Measurements from ENCODE around the gene GLI1.

GLI1 gene

DNA sequence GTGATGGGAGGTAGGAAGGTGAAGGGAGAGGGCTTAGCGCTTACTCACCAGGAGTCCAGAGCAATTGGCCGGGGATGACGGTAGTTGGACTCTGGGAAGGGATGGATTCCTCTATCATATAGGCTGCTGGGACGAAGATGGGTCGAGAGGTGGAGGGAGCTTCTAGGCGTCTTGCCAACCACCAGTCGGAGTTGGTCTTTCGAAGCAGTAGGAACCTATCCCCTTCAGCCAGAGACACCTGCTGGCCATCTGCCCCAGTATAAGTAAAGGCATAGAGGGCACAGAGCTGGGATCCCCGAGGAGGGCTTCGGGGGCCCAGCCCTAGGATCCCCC lies 19.4 kb downstream of the GLI1 start:
- no peak overlapping the region for H3K4me2 ChIP-seq (ENCODE audit: low read length)
- no peaks in the 10 kb centered on the region for H3K36me3 ChIP-seq (replicated peaks; ENCODE audit: low read depth, low read length)
- no peak overlapping the region for H3K4me3 ChIP-seq (ENCODE audit: low read length)
- H3K27ac ChIP-seq (ENCODE audit: low read length) = no peak overlapping the region
- no peak overlapping the region; the same call in 1 of the 2 replicates for H2AFZ ChIP-seq (ENCODE audit: low read depth, low read length)
- H4K20me1 ChIP-seq (ENCODE audit: insufficient read depth, low read length) = no peaks in the 10 kb centered on the region
- no peak overlapping the region for H3K9ac ChIP-seq (ENCODE audit: low read length)
- no peaks in the 10 kb centered on the region for H3K9me3 ChIP-seq (ENCODE audit: insufficient read depth, low read length)
- peaks cover 33% of the 10 kb centered on the region for H3K4me1 ChIP-seq (ENCODE audit: low read length)
- no peaks in the 10 kb centered on the region for H3K27me3 ChIP-seq (ENCODE audit: low read depth, low read length)
- no peak for TF ChIP-seq EZH2phosphoT487 (IDR thresholded peaks at IDR 0.05; ENCODE audit: low read depth)
- TF ChIP-seq, protein P1, sequence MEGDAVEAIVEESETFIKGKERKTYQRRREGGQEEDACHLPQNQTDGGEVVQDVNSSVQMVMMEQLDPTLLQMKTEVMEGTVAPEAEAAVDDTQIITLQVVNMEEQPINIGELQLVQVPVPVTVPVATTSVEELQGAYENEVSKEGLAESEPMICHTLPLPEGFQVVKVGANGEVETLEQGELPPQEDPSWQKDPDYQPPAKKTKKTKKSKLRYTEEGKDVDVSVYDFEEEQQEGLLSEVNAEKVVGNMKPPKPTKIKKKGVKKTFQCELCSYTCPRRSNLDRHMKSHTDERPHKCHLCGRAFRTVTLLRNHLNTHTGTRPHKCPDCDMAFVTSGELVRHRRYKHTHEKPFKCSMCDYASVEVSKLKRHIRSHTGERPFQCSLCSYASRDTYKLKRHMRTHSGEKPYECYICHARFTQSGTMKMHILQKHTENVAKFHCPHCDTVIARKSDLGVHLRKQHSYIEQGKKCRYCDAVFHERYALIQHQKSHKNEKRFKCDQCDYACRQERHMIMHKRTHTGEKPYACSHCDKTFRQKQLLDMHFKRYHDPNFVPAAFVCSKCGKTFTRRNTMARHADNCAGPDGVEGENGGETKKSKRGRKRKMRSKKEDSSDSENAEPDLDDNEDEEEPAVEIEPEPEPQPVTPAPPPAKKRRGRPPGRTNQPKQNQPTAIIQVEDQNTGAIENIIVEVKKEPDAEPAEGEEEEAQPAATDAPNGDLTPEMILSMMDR (IDR thresholded peaks at IDR 0.05; ENCODE audit: low read depth, low read length) = no peak
- H3K79me2 ChIP-seq (ENCODE audit: low read length) = no peaks in the 10 kb centered on the region

DNA sequence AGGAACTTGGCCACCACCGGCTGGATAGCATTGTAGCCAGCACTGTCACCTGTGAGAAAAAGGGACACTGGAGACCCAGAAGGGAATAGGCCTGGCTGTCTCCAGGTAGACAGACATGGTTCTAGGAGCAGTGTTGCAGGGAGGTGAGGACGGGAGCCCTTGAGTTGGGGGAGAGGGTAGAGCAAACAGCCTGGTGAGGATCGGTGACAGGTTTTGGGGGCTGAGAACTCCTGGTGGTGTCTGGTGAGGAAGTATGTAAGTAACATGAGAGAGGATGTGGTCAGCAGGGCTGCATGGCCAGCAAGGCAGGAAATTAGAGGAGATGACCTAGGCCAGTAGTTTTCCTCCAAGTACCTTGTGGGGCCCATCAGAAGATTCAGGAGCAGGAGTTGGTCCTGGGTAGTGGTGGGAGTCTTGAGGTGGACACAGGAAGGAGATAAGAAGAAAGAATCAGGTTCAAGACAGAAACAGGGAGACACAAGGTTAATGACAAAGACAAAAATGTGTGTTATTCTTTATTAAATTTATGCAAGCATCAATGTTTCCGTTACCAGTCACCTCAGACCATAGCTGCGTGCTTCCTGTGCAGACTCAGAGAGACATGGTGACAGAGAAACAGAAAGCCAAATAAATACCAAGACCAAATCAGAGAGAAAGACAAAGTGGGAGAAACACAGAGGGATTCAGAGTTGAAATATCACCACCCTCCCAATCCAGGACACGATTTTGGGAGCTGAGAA lies 20.0 kb downstream of the GLI1 start, which contains the start of gene ARHGAP9:
TSS of gene ARHGAP9 (minus strand) at position 491 of the 740 bp plus-strand sequence. CDS start at position 31, 460 bp downstream.
- H3K4me2 ChIP-seq (ENCODE audit: low read length) = peak within 1 kb of the TSS; percentile 37
- H2AFZ ChIP-seq (ENCODE audit: low read depth, low read length) = peak within 1 kb of the TSS; percentile 99
- H3K4me1 ChIP-seq (ENCODE audit: low read length) = peaks cover 33% of the 10 kb centered on the region
- no peaks in the 10 kb centered on the region for H4K20me1 ChIP-seq (ENCODE audit: insufficient read depth, low read length)
- no peaks in the 10 kb centered on the region for H3K79me2 ChIP-seq (ENCODE audit: low read length)
- TF ChIP-seq, protein P1 (IDR thresholded peaks at IDR 0.05; ENCODE audit: low read depth, low read length) = no peak
- TF ChIP-seq EZH2phosphoT487 (IDR thresholded peaks at IDR 0.05; ENCODE audit: low read depth) = no peak
- H3K27me3 ChIP-seq (ENCODE audit: low read depth, low read length) = no peaks in the 10 kb centered on the region
- H3K36me3 ChIP-seq (replicated peaks; ENCODE audit: low read depth, low read length) = no peaks in the 10 kb centered on the region
- no peak within 1 kb of the TSS for H3K4me3 ChIP-seq (ENCODE audit: low read length)
- no peaks in the 10 kb centered on the region for H3K9me3 ChIP-seq (ENCODE audit: insufficient read depth, low read length)
- no peak within 1 kb of the TSS; the same call in 1 of the 2 replicates for H3K9ac ChIP-seq (ENCODE audit: low read length)
- no peak within 1 kb of the TSS for H3K27ac ChIP-seq (ENCODE audit: low read length)

DNA sequence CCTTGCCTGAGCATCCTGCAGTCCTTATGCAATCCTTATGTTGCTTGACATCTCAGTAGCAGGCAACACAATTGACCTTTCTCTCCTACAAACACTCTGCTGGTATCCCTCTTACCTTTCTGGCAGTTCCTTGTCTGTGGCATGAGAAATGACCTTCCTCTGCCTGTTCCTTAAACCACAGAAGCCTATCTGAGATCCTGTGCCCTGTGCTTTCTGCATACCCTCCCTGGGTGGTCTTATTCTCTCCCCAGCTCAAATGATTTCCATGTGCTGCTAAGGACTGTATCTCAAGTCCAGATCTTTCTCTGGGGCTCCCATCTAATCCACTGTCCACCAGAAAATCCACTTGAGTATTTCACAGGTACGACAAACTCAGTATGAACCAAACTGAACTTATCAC lies 22.1 kb downstream of the GLI1 start:
- no peak for TF ChIP-seq EZH2phosphoT487 (IDR thresholded peaks at IDR 0.05; ENCODE audit: low read depth)
- TF ChIP-seq, protein P1 (IDR thresholded peaks at IDR 0.05; ENCODE audit: low read depth, low read length) = no peak
- Histone ChIP-seq H3K4me1 (ENCODE audit: low read length) (peaks cover 30% of the 10 kb centered on the region), H3K27ac (ENCODE audit: low read length) (no peak overlapping the region), H3K27me3 (ENCODE audit: low read depth, low read length) (no peaks in the 10 kb centered on the region), H3K4me2 (ENCODE audit: low read length) (no peak overlapping the region), H3K9me3 (ENCODE audit: insufficient read depth, low read length) (no peaks in the 10 kb centered on the region), H3K79me2 (ENCODE audit: low read length) (no peaks in the 10 kb centered on the region), H3K9ac (ENCODE audit: low read length) (no peak overlapping the region), H3K36me3 (replicated peaks; ENCODE audit: low read depth, low read length) (no peaks in the 10 kb centered on the region), H2AFZ (ENCODE audit: low read depth, low read length) (no peak overlapping the region), H4K20me1 (ENCODE audit: insufficient read depth, low read length) (no peaks in the 10 kb centered on the region), H3K4me3 (ENCODE audit: low read length) (no peak overlapping the region)

GRCh38 chr12:57483466-57483865 lies 23.9 kb downstream of the GLI1 start:
- Histone ChIP-seq H2AFZ (ENCODE audit: low read depth, low read length) (no peak overlapping the region), H3K4me1 (ENCODE audit: low read length) (peaks cover 16% of the 10 kb centered on the region), H3K27ac (ENCODE audit: low read length) (no peak overlapping the region), H3K27me3 (ENCODE audit: low read depth, low read length) (no peaks in the 10 kb centered on the region), H4K20me1 (ENCODE audit: insufficient read depth, low read length) (no peaks in the 10 kb centered on the region), H3K79me2 (ENCODE audit: low read length) (peaks cover 7% of the 10 kb centered on the region), H3K9me3 (ENCODE audit: insufficient read depth, low read length) (no peaks in the 10 kb centered on the region), H3K36me3 (replicated peaks; ENCODE audit: low read depth, low read length) (no peaks in the 10 kb centered on the region), H3K4me2 (ENCODE audit: low read length) (no peak overlapping the region), H3K4me3 (ENCODE audit: low read length) (no peak overlapping the region), H3K9ac (ENCODE audit: low read length) (no peak overlapping the region)
- TF ChIP-seq EZH2phosphoT487 (IDR thresholded peaks at IDR 0.05; ENCODE audit: low read depth) = no peak
- TF ChIP-seq, protein P1 (IDR thresholded peaks at IDR 0.05; ENCODE audit: low read depth, low read length) = no peak
